ENCODE measurements around the gene DDX1.

Gene DDX1

DNA sequence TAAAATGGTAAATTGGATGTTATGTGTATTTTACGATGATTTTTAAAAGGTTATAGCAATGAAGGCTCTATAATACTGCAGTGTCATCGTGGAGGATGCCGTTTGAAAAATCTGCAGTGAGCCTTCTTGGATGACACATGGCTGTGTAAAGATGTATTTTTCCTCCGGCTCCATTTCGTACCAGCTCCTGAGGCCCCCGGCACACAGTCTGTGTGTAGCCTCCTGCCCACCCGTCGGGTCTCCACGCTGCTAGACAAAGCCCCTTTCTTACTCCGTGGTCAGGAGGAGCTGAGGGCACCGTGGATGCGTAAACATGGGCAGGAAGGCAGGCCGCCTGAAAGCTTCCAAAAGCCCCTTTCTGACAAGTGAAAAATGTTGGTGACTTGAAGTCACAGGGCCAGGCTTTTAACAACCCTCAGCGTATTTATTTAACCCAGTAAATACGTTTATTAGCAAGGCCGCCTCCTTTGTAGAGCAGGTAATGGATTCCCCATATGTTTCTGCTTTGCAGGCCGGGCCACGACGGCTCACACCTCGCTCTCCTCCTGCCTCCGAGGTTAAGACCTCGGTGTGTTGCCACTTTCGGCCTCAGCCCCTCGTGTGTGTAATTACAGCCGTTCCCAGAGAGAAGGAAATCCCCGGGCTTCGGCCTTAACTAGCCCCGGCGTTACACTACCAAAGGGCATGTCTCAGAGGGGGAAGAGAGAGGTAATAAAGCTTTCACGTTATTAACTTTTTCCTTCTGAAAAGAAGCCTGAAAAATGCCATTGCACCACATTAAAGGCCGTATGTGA lies 72.8 kb downstream of the DDX1 start:
- no peak for DNase-seq (ENCODE audit: low read depth in 2 of 2)

DNA sequence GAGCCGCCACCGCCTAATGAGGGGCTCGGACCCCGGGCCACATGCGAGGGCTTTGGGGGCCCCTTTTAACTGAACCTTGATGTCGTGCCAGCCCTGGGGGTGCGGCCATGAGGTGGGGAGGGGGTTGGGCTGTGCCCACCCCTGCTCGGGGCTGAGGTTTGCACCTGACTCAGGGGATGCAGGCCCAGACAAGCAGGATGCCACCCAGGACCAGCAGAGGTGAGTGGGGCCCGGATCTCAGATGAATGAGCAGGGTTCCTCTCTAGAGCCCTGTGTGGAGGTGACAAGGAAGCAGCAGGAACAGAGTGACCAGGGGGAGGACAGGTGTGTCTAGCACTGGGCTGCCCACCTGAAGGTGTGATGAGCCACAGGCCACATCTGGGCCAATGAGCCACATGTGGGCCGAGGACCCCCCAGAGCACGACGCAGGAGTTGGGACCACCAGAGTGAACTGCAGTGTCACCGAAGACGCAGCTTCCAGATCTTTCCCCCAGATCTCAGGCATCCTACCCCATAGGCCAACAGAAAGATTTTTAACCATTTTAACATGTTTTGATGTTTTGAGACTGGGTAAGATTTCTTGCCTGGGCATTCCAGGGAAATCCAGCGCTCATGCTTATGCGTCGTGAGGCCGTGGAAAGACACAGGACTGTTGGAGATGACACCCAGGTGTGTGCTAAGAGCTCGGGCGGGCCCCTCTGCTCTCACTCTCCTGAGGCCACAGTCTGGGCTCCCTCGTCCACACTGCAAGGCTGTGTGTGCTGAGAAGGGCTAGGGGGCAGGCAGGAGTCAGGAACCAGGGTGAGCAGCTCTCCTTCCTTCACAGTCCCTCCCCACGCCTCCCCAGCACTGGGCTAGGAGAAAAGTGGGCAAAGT lies 73.6 kb downstream of the DDX1 start:
- DNase-seq (ENCODE audit: low read depth in 2 of 2): no peak

DNA sequence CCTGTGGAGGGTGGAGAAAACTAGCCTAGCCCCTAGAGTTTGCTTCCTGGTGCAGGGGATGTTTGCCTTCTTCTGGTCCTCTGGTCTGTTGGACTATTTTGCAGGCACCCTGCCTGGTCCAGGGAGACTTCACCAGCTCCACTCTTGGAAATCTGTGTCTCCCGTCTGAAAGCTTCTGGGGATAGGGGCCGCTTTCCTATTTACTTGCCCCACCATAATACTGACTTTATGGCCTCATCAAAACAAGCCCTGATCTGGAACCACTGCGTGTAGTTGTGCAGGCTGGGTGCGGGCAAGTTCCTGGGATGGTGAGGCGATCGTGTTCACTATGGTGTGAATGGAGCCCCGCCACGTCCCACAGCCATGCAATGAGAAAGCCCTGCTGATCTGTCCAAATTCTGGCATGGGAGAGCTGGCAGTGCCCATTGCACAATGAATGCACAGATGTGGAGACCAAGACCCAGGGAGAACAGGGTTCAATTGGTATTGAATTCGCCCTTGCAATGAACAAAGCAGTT lies 74.3 kb downstream of the DDX1 start:
- DNase-seq (ENCODE audit: low read depth in 2 of 2): no peak

DNA sequence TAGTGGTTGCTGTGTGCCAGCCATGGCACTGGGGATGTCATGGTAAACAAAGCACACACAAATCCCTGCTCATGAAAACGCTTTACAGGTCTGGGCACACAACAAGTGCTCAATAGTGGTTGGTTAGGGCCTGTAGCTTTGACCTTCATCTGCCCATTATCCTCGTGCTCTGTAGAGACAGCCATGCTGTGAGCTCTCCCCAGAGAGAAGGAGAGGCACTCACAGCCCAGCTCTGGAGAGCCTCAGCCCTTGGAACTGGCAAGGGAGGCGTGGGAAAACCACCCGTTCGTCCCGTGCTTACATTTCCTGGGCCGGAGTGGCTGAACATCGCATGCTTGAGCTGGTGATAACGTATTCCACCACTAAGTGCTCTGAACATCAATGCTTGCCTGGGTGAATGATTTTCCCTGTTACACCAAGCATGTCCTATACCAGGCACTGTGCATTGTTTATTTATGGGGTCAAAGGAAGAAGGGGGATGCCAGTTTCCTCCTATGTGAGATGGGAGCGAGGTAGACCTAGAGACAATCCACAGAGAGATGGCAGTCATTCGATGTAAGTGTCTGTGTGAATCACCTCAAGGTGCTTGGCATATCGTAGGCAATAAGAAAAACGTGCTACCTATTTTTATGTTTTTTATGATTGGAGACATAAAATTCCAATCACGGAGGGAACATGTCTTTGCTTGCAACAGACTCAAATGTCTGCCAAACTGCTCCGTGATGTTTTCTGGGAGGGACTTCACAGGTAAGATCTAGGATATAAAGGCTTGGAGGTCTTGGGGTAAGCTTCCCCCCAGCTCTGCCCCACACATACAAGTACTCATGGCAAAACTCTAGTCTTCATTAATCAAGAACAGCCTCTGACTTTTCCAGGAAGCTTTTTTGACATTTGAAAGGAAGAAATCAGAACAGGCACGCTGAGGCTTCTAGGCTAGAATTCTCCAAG lies 75.5 kb downstream of the DDX1 start:
- no peak for DNase-seq (ENCODE audit: low read depth in 2 of 2)

DNA sequence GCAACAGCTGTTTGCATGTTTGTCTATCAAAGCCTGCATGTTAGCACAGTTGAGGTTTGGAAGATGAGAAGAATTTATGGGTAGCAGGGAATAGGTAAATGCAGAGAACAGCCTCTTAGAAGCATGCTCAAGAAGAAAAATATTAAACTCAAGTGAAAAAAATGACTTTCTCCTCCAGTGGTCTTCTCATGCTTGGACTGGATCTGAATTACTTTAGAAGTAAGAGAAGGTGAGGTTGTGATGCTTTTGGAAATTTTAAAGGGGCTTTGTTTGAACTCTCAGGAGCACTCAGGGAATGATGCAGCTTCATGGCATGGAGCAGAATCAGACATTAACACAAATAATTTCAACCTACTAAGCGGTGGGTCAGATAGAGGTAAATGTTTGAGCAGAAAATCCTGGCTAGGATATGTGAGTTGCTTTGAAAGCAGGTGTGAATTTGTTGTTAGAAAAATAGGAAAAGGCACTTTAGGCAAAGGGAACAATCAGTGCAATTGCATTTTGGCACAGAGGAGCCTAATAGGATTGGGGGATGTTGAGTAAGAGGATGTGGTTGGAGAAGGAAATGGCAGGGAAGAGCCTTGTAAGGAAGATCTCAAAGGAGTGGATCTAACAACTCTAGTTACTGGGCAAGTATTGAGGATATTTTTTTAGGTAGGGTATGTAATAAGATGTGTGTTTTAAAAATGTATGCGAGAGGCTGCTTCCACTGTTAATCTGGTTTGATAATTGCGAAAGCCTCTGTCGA lies 76.3 kb downstream of the DDX1 start:
- DNase-seq (ENCODE audit: low read depth in 2 of 2): no peak

DNA sequence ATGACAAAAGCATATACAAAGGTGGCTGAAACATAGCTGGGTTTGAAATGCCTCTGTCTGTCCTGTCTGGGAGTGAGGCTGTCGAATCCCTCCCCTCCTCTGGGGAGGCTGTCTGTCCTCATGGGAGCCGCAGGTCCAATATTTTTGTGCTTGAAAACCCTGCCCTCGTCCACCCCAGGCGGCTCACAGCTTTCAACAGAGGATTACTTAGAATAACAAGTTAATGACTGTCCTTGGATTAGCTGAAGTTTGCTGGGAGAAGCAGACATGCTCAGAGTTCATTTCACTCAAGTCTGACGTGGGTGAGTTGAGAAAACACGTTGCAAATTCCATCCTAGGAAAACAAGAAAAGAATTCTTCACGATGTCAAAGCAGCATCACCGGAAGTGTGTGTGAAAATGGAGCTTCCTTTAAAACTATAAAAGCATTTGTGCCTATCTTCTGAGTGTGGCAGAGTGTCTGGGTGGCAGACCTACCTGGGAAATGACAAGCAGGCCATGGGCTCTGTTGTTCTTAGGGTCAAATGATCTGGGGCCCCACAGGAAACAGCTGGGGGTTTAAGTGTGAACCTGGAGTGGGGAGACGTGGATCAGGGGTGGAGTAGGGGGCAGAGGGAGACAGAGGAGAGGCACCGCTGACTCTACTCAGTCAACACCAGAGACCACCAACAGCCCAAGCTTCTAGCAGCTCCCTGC lies 77.1 kb downstream of the DDX1 start:
- DNase-seq (ENCODE audit: low read depth in 2 of 2): no peak

DNA sequence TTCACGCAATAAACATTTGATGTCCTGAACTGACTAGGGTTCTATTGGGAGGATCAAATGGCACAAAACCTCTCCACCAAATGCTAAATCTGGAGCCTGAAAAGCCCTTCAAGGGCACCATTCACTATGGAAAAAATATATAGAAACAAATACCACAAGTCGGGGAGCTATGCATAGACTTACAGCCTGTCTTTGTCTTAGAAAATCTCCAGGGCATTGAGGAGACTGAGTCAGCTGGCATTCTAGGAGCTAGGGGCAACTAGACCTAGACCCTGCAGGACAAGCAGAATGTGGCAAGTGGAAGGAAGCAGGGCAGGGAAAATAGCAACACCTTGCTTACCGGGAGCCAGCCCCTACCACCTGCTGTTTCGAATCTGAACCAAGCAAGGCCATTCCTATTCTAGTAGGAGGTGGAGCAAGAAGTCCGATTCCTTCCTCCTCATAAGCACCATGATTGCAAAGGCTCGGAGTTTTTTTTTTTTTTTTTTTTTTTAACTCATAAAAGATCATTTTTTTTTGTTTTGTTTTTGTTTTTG lies 77.8 kb downstream of the DDX1 start:
- DNase-seq (ENCODE audit: low read depth in 2 of 2): no peak

DNA sequence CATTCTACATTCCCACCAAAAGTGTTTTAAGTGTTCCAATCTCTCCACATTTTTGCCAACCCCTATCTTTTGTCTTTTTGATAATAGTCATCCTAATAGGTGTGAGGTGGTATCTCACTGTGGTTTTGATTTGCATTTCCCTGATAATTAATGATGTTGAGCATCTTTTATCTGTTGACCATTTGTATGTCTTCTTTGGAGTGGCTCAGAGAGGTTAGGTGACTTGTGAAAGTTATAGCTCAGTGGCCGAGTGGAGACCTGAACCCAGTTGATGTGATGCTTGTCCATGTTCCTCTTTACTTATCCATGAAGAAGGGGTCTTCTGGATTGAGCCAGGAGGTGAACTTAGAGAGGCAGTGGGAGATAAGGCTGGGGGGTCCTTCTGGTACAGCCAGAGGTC lies 78.8 kb downstream of the DDX1 start:
- DNase-seq (ENCODE audit: low read depth in 2 of 2): no peak

DNA sequence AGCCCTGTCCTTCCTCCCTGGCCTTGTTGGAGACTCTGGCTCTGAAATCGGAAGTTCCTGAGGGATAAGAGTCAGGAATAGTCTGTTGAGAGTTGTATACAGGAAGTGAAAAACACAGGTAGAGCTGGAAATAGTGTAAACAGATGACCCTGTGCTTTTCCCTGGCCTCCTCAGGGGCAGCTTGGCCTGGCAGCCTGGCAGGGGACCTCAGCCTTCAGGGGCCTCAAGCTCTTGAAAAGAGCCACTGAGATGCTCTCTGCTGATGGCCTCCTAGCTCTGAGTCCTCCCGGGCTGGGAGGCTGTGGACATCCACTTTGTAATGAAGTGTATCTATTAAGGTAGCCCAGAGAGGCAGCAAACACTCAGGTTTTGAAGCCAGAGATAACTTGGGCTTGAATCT lies 79.3 kb downstream of the DDX1 start:
- DNase-seq (ENCODE audit: low read depth in 2 of 2): no peak

DNA sequence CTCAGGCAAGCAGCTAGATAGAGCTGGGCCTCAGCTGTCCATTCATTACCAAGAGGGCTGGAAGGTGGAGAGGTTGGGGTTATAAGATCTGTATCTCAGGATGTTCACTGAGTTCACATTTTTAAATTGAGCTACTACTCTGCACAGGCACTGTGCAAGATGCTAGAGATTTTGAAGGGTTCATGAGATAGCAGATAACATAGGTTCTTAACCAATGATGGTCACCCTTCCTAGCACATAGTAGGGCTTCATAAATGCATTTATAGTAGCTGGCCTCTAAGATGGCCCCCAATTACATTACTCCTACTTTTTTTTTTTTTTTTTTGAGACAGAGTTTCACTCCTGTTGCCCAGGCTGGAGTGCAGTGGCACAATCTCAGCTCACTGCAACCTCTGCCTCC lies 79.7 kb downstream of the DDX1 start:
- DNase-seq (ENCODE audit: low read depth in 2 of 2): no peak

DNA sequence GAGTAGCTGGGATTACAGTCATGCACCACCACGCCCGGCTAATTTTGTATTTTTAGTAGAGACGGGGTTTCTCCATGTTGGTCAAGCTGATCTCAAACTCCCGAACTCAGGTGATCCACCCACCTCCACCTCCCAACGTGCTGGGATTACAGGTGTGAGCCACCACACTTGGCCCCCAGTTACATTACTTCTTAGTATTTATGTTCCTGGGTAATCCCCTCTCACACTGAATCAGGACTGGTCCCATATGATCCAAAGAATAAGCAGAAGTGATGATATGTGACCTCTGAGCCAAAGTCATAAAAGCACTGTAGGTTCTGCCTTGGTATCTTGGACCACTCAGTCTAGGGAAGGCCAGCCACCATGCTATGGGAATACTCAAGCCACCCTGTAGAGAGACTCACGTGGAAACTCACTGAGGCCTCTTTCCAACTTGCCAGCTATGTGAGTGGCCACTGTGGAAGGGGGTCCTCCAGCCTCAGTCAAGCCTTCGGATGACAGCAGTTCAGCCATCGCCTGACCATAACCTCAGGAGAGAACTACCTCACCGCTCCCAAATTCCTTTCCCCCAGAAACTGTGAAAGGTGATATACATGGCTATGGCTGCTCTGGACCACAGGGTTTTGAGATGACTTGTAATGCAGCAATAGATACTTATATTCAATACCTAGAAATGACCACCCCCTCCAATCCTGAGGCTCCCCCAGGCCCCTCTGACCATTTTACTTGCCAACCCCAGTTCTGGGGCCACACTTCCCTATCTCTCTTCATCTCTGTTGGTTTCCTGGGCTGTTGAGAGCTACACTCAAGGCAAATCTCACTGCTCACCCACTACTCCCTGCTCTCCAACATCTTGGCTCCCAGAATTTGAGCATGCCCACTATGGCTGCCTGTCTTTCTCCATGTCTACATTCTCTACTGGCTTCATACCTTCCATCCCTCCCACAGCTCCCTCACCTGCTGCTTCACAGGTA lies 80.5 kb downstream of the DDX1 start:
- DNase-seq (ENCODE audit: low read depth in 2 of 2): no peak

DNA sequence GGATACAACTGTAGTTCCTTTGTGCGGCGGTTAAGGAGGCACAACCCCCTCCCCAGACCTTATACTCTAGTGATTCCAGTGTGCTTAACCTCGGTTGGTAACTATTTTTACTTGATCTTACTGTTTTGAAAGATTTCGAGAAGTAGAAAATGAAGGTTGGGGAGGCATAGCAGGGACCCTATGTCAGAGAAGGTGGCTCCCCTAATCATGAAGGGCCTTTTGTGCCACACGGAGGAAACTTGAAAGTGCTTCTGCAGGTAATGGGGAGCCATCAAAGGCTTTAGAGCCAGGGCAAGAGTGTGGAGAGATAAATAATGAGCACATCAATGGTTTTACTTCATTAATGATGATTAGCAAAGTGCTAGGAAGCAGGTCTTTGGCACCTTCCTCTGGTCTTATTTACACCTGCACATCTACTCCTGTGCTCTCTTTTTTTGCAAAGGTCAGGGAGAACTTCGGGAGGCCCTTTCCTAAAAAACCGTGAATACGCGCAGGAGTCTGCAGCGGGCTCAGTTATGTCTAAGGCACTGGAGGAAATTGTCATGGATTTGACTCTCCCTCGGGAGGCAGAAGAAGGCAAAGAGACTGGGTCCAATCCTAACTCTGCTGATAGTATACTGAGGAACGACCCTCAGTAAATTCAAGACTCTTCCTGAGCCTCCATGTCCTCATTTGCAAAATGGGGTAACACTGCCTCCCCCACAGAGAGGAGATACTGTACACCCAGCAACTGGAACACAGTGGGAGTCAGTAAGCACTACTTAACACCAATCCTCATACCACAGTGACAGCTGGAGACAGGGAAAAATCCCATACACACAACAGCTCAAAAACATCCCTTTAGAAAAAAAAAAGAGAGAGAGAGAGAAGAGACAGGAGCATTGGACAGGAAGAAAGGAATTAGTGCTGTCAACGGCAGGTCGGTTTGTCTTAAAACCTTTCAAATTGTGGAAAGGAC lies 81.6 kb downstream of the DDX1 start:
- DNase-seq (ENCODE audit: low read depth in 2 of 2): no peak

DNA sequence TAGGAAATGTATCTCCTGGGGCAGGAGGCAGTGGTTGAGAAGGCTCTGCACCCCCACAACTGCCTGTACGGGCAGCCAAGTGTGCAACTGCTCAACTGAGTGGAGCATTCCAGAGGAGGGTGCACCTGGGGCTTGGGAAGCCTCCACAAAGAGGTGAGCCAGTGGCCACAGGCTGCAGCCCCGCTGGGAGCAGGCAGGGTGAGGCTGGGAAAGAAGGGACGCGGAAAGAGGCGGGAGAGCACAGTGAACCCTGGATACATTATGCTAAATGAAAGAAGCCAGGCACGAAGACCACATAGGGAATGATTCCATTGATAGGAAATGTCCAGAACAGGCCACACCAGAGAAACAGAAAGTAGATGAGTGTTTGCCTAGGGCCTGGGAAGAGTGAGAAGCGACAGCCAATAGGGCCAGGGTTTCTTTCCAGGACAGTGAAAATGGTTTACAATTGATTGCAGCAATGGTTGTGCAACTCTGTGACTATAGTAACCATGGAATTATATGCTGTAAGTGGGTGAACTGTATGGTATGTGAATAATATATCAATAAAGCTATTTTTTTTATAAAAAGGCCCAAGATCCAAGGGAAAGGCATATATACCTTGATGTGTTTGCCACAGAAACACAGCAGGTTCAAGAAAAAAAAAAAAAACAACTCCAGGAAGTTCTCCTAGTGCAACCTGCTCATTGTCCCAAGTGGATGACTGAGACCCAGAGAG lies 82.4 kb downstream of the DDX1 start:
- no peak for DNase-seq (ENCODE audit: low read depth in 2 of 2)

DNA sequence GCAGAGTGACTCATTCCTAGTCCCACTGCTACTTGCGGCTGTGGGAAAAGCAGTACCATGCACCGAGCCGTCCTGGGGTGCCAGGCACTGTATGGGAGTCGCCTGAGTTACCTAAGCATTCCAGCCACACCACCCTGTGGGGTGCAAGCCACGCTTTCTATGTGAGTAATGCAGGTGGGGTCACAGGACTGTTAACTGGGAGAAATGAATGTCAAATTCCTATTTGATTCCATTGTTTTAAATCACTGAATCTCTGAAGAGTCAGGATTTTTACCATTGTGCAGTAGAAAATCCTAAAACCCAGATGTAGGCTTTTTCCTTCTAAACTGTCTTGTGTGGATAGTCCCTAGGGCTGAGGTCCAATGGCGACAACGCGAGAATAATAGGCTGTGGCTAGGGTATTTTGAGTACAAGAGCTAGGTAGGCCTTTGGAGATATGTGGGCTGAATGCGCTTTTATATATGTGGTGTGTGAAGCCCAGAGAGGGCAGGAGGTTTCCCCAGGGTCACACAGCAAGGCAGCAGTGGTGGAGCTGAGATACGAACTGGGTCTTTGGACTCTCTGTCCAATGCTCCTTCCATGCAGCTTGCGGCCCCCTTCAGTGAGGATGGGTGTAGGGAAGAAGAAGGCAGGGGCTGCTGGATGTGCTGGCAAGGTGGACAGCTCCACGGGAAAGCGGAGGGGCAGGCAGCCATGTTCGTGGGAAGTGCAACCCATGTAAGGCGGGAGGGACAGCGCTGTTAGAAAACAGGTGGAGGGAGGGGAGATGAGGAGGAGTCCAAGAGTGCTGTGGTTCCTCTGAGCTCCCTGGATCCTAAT lies 83.2 kb downstream of the DDX1 start:
- no peak for DNase-seq (ENCODE audit: low read depth in 2 of 2)

DNA sequence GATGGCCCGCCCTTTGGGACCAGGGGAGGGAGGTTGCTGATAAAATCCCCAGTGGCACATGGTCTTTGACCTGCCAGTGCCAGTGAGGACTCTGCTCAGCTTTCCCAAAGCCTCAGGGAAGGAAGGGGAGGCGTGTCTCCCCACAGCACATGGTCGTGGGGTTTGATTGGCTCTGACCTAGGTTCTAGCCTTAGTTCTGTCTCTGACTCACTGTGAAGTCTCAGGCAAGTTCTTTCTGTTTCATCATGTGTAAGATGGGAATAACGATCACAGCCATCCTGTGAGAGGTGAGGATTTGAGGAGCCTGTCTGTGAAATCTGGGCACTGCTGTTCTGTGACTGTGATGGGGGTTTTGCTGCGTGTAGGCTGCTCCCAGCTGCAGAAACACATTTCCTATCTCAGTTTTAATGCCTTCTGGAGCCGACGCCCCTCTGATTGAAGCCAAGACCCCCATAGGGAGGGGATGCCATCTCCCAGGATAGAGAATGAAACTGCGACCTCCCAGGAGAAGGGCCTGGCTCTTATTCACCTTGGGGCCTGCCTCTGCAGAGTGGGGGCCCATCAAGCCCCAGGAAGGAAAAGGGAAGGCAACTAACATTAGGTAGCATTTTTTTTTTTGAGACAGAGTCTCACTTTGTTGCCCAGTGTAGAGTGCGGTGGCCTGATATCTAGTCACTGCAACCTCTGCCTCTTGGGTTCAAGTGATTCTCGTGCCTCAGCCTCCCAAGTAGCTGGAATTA lies 84.0 kb downstream of the DDX1 start:
- DNase-seq (ENCODE audit: low read depth in 2 of 2): no peak
